Loucy (cell line): ENCODE data around the gene SLC26A11.

Experiments used
- H2AFZ ChIP-seq: fragments of 200-600 bp; sonication (generic); 2 replicates; pipeline ENCODE4 v1.6.0; 2016; ENCODE audit warnings: antibody characterized with exemption, mild to moderate bottlenecking, low read length, moderate library complexity
- H3F3A ChIP-seq: fragments of 200-600 bp; 2 replicates; pipeline ENCODE4 v1.6.0; 2016; ENCODE audit warnings: antibody characterized with exemption, low read depth, mild to moderate bottlenecking
- H3K27me3 ChIP-seq: fragments of 200-600 bp; sonication (generic); 2 replicates; pipeline ENCODE4 v1.6.1; 2014; ENCODE audit warnings: low read length, mild to moderate bottlenecking; ENCODE audit not compliant: insufficient read depth, poor library complexity, severe bottlenecking
- H3K36me3 ChIP-seq: fragments of 200-600 bp; sonication (generic); 2 replicates; pipeline ENCODE4 v1.6.1; 2016; ENCODE audit warnings: low read length; ENCODE audit not compliant: insufficient read depth
- H3K4me1 ChIP-seq: fragments of 200-600 bp; sonication (generic); 2 replicates; pipeline ENCODE4 v1.5.1; 2014; ENCODE audit warnings: low read length, mild to moderate bottlenecking; ENCODE audit not compliant: insufficient read depth, poor library complexity, severe bottlenecking
- H3K4me2 ChIP-seq: fragments of 200-600 bp; sonication (generic); 2 replicates; pipeline ENCODE4 v1.6.0; 2014; ENCODE audit warnings: antibody characterized with exemption, low read length, low read depth, mild to moderate bottlenecking; ENCODE audit not compliant: poor library complexity, severe bottlenecking
- H3K4me3 ChIP-seq: fragments of 200-600 bp; sonication (generic); 2 replicates; pipeline ENCODE4 v1.5.1; 2014; ENCODE audit warnings: low read length, mild to moderate bottlenecking, mixed read lengths; ENCODE audit not compliant: poor library complexity, severe bottlenecking
- H3K79me2 ChIP-seq: fragments of 200-600 bp; sonication (generic); 2 replicates; pipeline ENCODE4 v1.6.1; 2014; ENCODE audit warnings: low read length; ENCODE audit not compliant: insufficient read depth
- H3K9ac ChIP-seq: fragments of 200-600 bp; sonication (generic); 2 replicates; pipeline ENCODE4 v1.6.0; 2014; ENCODE audit warnings: mild to moderate bottlenecking, low read depth, low read length, moderate library complexity; ENCODE audit not compliant: poor library complexity, severe bottlenecking
- H3K9me2 ChIP-seq: fragments of 200-600 bp; sonication (generic); replicated peaks from 2 replicates; pipeline ENCODE4 v1.6.1; 2016; ENCODE audit warnings: low read depth, low read length, mixed read lengths
- H3K9me3 ChIP-seq: fragments of 200-600 bp; sonication (generic); 2 replicates; pipeline ENCODE4 v1.6.1; 2014; ENCODE audit warnings: mild to moderate bottlenecking, antibody characterized with exemption, low read length, low read depth; ENCODE audit not compliant: insufficient read depth
- H4K20me1 ChIP-seq: fragments of 200-600 bp; sonication (generic); 2 replicates; pipeline ENCODE4 v1.6.0; 2014; ENCODE audit warnings: antibody characterized with exemption, low read length, mild to moderate bottlenecking; ENCODE audit not compliant: insufficient read depth, poor library complexity, severe bottlenecking
- EZH2phosphoT487 ChIP-seq: fragments of 200-600 bp; IDR thresholded peaks from 2 replicates; pipeline ENCODE4 v1.6.1; 2018; ENCODE audit warnings: antibody characterized with exemption, mild to moderate bottlenecking, moderate library complexity, borderline replicate concordance
- TF ChIP-seq, protein P1 (sequence below): fragments of 200-600 bp; sonication (generic); conservative IDR thresholded peaks from 2 replicates; pipeline ENCODE4 v1.5.1; 2014; ENCODE audit warnings: mild to moderate bottlenecking, antibody characterized with exemption, low read length

SLC26A11 gene

DNA sequence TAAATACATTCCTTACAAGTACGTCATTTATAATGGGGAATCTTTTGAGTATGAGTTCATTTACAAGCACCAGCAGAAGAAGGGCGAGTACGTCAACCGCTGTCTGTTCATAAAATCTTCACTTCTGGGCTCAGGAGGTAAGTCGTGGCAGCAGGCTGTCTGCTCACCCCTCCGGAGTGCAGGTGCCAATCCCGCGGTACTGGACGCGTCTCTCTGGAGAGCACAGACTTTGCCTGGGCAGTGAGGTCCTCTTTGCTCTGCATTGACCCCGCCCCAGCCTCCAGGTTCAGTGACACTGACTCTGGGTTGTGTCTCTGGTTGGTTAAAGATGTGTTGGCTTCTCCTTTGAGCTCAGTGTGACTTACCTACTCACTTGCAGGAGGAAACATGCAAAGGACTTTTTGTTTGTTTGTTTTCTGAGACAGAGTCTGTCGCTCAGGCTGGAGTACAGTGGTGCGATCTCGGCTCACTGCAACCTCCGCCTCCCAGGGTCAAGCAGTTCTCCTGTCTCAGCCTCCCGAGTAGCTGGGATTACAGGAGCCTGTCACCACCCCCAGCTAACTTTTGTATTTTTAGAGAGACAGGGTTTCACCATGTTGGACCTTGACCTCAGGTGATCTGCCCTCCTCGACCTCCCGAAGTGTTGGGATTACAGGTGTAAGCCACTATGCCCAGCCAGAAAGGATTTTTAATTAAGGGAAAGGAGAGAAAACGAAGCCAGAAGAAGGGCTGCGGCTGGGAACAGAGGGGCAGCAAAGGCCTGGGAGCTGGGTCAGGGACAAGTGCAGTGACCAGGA lies 71.7 kb downstream of the SLC26A11 start:
- H3K4me1 ChIP-seq = no peaks in the 10 kb centered on the region
- H3K9me3 ChIP-seq = no peaks in the 10 kb centered on the region
- H3K27me3 ChIP-seq = no peaks in the 10 kb centered on the region
- no peaks in the 10 kb centered on the region for H4K20me1 ChIP-seq
- peaks cover 66% of the 10 kb centered on the region; the same call in 1 of the 2 replicates for H3K36me3 ChIP-seq
- no peak overlapping the region for H3K9ac ChIP-seq
- no peaks in the 10 kb centered on the region for H3K9me2 ChIP-seq
- H3K4me3 ChIP-seq = no peak overlapping the region
- no peak for TF ChIP-seq EZH2phosphoT487
- TF ChIP-seq, protein P1, sequence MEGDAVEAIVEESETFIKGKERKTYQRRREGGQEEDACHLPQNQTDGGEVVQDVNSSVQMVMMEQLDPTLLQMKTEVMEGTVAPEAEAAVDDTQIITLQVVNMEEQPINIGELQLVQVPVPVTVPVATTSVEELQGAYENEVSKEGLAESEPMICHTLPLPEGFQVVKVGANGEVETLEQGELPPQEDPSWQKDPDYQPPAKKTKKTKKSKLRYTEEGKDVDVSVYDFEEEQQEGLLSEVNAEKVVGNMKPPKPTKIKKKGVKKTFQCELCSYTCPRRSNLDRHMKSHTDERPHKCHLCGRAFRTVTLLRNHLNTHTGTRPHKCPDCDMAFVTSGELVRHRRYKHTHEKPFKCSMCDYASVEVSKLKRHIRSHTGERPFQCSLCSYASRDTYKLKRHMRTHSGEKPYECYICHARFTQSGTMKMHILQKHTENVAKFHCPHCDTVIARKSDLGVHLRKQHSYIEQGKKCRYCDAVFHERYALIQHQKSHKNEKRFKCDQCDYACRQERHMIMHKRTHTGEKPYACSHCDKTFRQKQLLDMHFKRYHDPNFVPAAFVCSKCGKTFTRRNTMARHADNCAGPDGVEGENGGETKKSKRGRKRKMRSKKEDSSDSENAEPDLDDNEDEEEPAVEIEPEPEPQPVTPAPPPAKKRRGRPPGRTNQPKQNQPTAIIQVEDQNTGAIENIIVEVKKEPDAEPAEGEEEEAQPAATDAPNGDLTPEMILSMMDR = no peak
- no peaks in the 10 kb centered on the region for H3K79me2 ChIP-seq
- no peaks in the 10 kb centered on the region for H3F3A ChIP-seq
- no peak overlapping the region for H2AFZ ChIP-seq
- no peak overlapping the region for H3K4me2 ChIP-seq

DNA sequence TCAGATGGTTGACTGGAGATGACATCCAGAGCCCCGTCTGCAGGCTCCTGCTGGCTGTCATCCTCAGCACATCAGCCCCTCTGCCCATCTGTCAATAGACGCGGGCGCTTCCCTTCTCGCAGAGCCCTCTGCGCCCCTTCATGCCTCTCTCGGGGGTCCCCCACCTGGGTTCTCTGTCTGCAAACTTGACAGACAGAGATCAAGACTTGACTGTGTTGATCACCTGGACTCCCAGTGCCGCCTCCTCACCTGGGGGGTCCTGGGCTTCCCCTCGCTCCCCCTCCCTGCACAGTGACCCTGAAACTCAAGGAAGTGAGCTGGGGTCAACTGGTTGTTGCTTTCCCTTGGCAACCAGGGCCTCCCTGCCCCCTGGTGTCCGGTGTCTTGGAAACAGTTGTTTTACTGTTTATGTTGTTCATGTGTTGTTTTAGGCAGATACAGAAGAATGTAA lies 72.3 kb downstream of the SLC26A11 start:
- Histone ChIP-seq H3K9me3 (no peaks in the 10 kb centered on the region), H3F3A (no peaks in the 10 kb centered on the region), H3K27me3 (no peaks in the 10 kb centered on the region), H3K4me2 (no peak overlapping the region), H3K9ac (no peak overlapping the region), H3K9me2 (no peaks in the 10 kb centered on the region), H3K36me3 (peaks cover 68% of the 10 kb centered on the region; the same call in 1 of the 2 replicates), H3K4me3 (no peak overlapping the region), H2AFZ (no peak overlapping the region), H4K20me1 (no peaks in the 10 kb centered on the region), H3K79me2 (no peaks in the 10 kb centered on the region), H3K4me1 (no peaks in the 10 kb centered on the region)
- TF ChIP-seq EZH2phosphoT487 = no peak
- TF ChIP-seq, protein P1 = no peak

DNA sequence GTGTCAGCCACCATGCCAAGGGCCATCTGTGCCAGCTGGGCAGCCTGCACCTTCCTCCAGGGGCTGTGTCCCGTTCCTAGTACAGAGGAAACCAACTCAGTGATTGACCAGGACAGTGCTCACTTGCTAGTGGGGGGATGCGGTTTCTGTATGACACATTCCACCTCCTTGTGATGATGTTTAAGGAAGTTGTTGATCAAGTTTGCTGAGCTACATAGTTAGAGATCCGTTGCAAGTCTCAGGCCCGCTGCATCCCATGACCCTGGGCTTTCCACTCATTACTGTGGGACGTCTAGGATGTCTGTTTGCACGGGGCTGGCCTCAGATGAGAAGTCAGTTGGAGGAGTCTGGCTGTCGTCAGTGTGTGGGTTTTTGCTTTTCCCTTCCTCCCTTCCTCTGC lies 74.0 kb downstream of the SLC26A11 start:
- H3K9ac ChIP-seq = no peak overlapping the region
- H3K79me2 ChIP-seq = no peaks in the 10 kb centered on the region
- H3K27me3 ChIP-seq = no peaks in the 10 kb centered on the region
- peaks cover 76% of the 10 kb centered on the region; the same call in 1 of the 2 replicates for H3K36me3 ChIP-seq
- H3K4me3 ChIP-seq = no peak overlapping the region
- no peak overlapping the region for H3K4me2 ChIP-seq
- H3F3A ChIP-seq = no peaks in the 10 kb centered on the region
- no peaks in the 10 kb centered on the region for H4K20me1 ChIP-seq
- H3K9me2 ChIP-seq = no peaks in the 10 kb centered on the region
- H3K9me3 ChIP-seq = no peaks in the 10 kb centered on the region
- no peaks in the 10 kb centered on the region for H3K4me1 ChIP-seq
- TF ChIP-seq, protein P1 = no peak
- no peak for TF ChIP-seq EZH2phosphoT487
- no peak overlapping the region for H2AFZ ChIP-seq
